GM21447 (cell line): ENCODE data around the gene TMEM51.

Experiments used
- ATAC-seq: cut with Tn5 transposase; IDR thresholded peaks from one replicate; pipeline ENCODE4 v1.9.1; 2021; ENCODE audit not compliant: unreplicated experiment

Gene TMEM51

DNA sequence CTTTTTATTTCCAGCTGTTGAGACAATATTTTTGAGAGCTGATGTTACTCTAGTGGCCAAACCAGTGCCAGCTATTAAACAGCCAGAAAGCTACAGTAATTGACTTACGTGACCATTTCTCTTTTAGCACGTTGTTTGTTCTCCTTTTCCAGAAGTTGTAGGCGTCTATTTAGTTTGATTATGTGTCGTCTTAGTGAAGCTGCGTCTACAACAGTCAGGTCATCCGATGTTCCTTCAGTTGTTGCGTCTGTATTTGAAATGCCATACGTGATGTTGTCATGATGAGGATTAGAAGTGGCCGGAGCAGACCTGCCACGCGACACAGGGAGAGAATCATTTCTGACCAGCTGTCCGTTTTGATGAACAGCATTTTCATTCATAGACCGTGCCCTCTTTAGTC, 38.2 kb downstream of the TMEM51 start:
- ATAC-seq = no peak

DNA sequence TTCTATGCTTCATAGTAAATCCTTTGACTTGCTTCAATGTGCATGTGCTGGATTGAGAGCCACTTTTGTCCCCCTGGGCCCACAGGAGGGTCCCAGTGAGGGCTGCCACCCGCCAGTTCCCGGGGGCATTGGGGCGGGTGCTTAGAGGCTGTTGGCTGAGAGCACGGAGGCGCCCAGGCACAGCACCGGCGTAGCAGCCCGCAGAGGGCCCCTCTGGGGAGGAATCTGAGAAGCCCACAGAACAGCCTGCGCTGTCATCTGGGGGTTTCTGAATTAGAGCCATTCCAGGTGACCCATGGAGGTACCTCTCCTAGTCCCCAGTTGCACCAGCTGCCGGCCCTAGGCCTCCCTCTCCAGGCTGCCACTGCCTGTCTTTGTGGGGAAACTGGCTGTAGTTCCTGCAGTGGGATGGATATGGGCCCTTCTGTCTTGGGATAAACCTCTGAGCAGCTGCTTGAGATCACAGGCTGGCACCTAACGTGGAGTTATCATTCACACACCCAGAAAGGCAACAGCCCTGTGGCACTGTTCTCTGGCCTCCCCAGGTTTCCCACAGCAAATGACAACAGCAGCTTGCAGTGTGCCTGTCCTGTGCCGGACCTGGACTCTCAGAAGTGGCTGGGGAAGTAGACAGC, 39.5 kb downstream of the TMEM51 start:
- ATAC-seq = no peak

DNA sequence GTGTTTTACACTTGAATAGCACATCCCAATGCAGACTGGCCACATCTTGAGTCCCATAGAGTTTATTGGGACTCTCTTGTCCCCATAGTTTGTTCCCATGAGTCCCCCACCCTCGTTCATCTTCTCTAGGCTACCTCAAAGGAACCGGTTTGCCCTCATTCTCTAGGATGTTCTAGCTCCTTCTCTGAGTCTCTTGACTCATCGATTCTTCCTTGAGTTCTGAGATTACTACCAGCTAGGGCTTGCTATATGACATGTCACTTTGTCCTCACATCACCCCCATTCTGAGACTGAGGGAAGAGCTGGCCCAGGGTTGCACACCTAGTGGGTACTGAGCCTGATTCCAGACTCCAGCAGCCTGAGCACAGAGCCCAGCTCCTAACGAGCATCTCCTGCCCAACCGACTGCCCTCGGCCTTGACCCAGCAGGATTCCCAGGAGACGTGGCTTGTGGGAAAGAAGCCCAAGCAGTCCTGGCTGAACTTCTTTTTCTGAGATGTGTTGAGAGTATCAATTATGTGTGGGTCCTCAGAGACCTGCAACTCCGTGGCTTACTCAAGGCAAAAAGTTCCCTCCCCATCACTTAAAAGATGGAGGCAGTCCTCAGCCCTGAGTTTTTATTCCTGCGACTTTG, 42.0 kb downstream of the TMEM51 start:
- ATAC-seq = no peak

DNA sequence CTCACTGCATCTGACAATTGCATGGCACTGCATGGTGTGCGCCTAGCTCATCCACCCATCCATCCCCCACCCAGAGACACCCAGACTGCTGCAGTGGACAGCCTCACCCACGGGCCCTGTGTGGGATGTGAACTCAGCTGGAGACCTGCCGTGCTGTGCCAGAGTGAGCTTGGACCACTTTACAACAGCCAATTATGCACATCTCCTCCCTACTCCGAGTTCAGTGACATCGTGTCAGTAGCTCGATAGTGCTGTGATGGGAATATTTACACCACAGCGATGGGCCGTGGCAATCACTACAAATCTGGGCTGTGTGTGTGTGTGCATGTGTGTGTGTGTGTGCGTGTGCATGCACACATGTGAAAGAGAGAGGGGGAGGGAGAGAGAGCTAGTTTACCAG, 42.5 kb downstream of the TMEM51 start:
- ATAC-seq = no peak

DNA sequence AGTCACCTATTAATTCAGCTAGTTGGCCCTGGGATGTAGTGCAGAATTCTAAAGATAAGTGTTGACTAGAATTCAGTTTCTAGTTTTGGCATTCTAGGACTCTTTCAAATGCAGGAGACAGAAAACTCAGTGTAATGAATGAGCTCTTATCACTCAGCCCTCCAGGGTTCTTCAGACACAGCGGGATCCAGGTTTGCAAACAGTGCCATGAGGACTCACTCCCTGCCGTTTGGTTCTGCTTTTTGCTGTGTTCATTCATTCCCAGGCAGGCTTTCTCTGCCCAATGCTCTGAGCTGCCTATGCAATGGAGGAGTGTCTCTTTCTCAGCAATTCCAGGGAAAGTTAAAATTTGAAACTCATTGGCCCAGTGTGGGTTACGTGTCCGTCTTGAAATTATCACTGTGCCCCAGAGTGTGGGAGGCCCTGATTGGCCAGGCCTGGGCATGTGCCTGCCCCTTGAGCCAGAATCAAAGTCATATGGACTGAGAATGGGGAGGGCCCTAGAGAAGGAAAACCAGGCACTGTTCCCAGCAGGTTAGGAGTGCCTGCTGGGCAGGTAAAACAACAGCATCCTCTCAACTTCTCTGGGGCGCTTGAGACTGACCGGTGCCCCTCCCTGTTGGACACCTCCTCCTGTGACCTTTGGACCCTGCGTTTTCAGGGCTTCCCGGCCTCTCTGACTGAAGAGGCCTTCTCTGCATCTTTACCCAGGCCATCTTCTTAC, 43.4 kb downstream of the TMEM51 start:
- no peak for ATAC-seq

DNA sequence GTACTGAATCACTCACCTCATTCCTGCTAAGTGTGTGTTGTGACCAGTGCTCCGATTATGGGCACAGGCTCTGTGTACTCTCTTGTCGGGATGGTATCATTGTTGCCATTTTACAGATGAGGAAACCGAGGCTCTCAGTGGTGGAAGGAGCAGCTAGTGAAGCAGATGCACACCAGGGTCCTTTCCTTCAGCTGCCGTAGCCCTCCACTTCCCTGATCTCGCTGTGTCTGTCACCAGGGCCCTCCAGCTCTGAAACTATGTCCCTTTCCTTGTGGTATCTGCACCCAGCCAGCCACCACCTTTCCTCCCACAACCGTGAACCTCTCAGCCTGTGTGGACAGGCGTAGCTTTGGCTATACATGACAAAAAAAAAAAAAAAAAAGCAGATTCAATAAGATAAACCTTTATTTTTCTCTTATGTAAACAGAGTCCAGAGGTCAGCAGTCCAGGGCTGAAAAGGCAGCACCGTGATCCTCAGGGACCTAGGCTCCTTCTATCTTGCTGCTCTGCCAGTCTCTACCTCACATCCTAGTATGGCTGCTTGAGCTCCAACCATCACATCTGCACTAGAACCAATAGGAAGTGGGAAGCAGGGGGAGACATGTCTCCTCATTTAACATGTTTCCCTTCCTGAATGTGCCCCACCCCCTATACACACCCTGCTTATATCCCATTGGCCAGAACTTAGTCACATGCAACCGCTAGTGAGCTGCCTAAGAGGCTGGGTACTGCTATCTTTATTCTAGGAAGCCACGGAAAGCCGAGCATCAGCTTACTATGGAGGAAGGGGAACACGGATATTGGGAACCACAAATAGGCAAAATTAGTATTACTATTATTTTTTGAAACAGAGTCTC, 44.3 kb downstream of the TMEM51 start:
- ATAC-seq = no peak

DNA sequence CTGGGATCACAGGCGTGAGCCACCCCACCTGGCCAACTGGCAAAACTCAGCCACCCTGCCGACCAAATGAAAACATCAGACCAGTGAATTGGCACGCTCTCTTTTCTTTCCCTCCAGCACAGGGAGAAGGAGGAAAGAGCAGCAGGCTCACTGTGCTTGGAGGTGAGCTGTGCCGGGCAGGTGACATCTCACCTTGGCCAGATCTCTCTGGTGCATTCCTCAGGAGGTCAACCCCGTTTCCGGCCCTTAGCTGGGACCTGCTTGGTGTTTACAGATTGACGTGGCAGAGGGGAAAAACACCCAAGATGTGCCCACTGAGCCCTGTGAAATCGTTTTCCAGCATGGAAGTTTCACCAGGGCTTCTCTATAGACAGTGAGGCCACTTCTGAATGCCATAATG, 45.1 kb downstream of the TMEM51 start:
- ATAC-seq = no peak

DNA sequence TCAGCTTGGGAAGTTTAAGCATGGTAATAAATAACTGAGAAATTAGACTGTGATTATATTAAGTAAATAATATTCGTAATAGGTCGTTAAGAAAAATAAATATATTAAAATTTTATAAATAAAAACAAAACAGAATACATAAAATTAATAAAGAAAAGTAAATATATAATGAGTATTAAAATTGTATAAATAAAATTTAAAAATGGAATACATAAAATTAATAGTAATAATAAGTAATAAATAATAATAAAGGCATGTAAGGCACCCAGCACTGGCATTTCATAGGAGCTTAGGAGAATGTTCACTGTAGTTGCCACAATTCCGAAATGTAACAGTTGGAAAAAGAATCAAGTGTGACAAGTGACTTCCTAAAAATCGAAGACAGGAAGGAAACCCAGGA, 47.7 kb downstream of the TMEM51 start:
- no peak for ATAC-seq

DNA sequence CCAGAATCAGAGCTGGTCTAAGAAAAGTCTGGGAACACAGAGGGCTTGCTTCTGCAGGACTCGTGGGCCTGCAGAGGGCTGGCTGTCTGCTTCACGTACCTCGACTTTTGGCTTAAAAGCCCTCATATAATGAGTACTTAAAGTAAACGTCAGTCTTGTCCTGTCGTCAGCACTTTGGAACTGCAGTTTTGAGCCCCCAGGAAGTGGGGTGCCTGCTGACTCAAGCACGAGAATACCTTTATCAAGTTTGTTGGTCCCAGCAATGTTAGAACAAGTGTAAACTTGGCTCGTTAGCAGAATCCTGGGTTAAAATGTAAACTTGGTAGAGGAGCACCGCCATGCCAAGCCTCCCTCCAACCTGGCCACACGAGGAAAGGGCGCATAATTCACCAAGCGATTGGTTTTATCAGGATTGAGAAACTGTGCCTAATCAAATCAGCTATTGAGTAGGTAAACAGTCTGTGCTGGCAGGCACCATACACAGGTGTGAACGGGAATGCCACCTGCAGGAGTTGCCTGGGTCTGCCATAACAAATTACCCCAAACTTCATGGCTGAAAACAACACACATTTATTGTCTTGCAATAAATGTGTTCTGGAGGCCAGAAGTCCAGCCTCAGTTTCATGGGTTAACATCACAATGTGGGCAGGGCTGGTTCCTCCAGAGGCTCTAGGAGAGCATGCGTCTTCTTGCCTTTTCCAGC, 48.5 kb downstream of the TMEM51 start:
- no peak for ATAC-seq

DNA sequence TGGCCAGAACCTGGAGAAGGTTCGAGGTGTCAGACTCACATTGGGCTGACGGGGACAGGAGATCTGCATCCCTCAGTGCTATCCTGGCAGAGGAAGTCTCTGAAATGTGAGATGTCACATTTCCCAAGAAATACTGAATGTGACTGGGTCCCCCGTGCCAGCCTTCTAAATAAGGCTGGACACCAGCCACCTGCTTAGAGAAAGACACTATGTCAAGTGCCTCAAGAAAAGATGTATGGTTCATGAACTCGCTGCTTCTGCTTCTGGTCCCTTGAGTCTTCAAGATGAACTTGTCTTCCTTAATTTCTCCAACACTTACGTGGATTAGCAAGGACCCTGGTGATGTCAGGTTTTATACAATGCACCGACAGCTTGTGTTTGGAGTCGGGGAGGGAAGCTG, 51.4 kb downstream of the TMEM51 start:
- no peak for ATAC-seq

DNA sequence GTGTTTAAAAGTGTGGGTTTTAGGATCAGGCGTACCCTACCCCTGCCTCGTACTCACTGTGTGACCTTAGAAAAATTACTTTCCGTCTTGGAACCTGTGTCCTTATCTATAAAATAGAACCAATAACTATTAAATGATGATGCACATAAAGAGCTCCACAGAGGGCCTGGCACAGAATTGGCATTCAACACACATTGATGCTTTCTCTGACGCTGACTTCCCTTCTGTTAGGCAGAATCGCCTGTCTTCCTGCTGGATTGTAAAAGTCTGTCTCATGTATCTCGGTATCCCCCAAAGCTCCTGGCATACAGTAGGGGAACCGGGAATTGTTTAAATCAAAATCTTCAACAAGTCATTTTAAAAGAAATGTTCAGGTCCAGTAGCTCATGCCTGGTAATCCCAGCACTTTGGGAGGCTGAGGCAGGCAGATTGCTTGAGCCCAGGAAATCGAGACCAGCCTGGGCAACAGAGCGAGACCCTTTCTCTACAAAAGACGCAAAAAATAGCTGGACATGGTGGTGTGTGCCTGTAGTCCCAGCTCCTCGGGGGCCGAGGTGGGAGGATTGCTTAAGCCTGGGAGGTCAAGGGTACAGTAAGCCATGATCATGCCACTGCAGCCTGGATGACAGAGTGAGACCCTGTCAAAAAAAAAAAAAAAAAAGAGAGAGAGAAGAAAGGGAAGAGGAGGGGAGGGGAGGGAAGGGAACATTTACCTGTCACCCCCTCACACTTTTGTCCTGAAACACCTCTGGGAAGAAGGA, 52.2 kb downstream of the TMEM51 start:
- no peak for ATAC-seq

DNA sequence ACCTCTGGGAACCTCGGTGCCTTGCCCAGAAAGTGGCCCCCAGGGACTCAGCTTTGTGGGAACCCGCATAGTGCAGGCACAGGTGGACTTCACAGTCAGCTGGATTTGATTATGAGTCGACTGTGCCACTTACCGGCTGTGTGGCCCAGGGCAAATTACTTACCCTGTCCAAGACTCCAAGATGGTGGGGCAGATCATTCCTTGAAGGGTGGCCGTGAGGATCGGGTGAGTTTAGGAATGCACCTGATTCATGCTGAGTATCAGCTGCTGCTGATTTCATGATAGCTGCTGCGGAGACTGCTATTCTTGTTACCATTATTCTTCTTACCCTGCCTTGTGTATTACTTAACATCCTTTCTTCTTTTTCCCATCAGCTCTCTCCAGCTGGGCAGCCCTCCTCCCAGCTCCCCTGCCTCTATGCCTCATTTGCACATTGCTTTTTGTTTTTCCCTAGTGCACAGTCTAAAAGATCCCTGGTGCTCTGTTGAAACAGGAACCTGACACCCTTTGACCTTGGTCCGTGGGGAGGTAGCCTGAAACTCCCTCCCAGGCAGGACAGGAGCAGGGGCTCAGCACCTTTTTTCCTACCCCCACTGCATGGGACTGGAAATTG, 53.0 kb downstream of the TMEM51 start:
- no peak for ATAC-seq

DNA sequence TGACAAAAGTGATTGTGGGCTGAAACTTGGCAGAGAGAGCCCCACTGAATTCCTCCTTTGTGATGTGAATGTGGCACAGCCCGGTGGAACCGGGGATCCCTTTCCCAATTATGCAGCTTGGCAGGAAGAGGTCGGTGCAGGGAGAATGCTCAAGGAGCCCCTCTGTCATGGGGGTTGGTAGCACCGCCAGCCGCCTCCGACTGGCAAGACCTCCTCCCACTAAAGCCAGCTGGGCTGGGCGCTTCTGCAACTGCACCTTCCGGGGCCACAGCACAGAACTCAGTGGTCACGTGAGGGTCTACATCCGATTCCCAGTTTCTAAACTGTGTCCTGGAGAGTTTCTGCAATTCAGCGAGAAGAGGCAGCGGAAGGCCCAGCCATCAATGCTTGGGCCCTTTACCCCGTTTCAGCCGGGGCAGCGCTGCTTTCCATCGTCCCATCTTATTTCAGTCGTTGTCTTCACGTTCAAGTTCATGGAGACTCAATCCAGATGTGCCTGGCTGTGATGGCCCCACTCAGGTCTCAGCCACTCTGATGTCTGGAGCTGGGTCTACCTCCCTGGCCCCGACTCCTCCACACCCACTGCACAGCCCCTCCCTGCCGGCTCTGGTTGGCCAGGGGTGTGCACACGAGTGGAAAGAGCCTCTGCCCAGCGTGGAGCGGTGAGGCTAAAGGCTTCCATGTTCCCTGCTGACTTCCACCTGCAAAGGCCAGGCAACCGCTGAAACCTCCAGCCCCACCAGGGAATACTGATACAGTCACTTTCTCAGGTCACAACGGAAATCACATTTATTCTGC, 53.7 kb downstream of the TMEM51 start:
- ATAC-seq = no peak

DNA sequence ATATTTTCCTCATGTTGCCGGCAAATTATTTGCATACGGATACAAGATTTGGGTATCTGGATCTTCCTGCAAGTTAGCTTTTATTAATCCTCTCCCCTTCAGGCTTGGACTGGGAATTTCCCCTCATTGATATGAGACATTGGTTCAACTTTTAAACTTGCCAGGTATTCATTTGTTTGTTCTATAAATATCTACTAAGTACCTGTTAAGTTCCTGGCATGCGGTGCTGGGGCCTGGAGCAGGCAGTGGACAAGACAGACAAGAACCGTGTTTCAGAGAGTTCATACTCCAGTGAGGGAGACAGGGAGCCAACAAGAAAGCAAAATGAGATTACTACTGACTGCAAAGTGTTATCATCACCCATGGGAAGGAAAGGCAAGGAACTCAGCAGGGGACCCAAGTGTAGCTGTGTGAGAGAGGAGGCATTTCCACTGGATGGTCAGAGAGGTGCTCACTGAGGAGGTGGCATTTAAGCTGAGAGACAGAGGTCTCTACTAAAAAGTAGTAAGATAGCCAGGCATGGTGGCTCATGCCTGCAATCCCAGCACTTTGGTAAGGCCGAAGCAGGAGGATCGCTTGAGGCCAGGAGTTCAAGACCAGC, 54.4 kb downstream of the TMEM51 start:
- no peak for ATAC-seq

DNA sequence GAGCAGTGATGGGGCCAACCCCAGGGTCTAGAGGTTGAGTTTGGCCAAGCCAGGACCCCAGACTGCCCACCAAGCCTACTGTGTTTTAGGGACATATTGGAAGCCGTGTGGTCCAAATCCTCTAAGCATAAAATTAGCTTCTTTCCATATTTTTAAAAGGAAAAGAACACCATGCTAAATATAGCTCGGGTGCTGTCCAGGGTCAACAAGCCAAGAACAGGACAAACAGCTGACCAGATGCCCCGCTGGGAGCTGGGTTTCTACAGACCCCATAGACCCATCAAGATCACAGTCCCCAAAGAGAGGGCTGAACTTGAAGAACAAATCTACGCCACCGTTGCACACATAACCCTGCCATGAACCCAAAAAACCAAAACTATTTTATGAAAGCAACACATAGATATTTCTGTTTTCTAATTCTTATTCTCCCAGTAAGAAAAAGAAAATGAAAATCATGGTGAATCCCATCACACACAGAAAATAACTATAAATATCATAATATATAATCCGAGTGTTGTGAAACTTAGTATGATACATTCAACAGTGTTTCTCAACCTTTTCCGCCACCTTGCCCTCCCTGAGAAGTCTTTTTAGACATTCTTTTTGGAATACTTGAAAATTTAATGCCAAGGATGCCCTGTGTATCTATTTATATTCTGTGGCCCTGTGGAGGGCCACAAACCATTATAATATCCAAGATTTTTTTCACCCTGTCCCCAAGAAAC, 57.3 kb downstream of the TMEM51 start:
- ATAC-seq = no peak

DNA sequence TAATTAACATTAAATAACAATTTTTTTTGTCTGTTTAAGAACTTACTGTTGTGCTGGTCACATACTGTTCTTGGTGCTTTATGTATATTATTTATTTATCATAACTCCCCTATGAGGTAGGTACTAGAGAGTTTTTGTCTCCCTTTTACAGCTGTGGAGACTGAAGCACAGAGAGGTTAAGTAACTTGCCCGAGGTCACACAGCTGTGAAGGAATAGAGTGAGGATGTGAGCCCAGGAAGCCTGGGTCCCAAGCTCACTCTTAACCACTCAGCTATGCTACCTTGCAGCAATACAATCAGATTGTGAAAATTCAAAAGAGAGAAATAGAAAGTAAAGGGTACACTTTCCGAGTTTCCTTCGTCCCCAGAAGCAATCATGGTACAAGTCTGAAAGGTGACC, 57.9 kb downstream of the TMEM51 start:
- ATAC-seq = no peak

DNA sequence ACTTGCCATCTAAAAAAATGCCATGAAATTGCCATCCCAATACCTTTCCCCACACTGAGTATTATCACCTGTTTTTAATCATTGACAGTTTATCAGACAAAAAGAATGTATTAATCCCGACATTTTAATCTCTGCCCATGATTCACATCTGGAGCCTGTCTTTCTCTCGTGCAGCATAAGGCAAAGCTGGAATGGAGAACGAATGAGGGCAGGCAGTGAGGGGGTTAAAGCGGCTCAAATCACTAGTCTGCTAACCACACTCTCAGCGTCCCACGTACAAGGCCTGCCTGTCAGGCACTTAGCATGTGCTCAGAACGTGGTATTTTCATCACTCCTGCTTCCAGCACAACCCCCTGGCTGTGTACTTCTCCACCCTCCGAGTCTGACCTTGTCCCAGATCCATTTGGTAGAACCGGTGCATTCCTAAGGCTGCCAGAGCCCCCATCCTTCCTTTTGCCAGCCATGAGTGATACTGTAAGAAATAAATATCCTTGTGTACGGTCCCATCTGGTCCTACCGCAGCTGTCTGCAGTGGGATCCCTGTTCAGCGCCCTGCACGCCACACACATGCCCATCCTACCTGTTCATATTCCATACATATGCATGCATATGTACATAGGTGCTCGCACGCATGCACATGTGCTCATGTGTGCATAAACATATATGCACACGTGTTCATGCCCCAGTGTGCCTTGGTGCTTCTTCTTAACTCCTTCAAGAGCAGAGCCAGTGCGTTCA, 58.8 kb downstream of the TMEM51 start:
- ATAC-seq = no peak
